K562 (cell line): ENCODE data around the gene PODXL2. TPM values are rescaled to one million over a fixed set of nuclear protein-coding genes. Genes with fewer than 3 reads are reported as not detected.

Source experiments
- ATAC-seq: fragments of 200-7000 bp; cut with Tn5 transposase; 3 replicates; pipeline ENCODE4 v1.9.1; 2020; ENCODE audit warnings: moderate library complexity
- BruUV-seq: library from RNA; stranded (reverse); fragments of 400-500 nt; replicated peaks from 2 replicates; lab custom pipeline; 2021; lab: Mats Ljungman, UMichigan
- CTCF ChIA-PET: fragments of 300-600 bp; formaldehyde crosslinking; extraction: SDS; loops from one replicate; lab custom pipeline; 2021; ENCODE audit warnings: low intra/inter-chr PET ratio; lab: Yijun Ruan, JAX
- POLR2A ChIA-PET: fragments of 300-600, 350-650 bp; sonication (Branson Sonifier 250); formaldehyde crosslinking; extraction: SDS; loops from one replicate; lab custom pipeline; 2021; ENCODE audit warnings: antibody characterized with exemption, inconsistent platforms; lab: Yijun Ruan, JAX
- DNase-seq, 4 experiments: peaks; one replicate each; pipeline versions ENCODE4 v3.0.0 to v3.0.0-alpha.2; 2011 to 2018; ENCODE audit warnings: low spot score in 3 of 4, mixed read lengths in 3 of 4; ENCODE audit errors: extremely low read depth in 1 of 4
- FAIRE-seq: peaks from 2 replicates; lab custom pipeline; 2011; peaks lifted over from hg19 to GRCh38; lab: Jason Lieb, UNC
- H2AFZ ChIP-seq: 2 replicates; pipeline ENCODE4 v1.6.0; 2011; ENCODE audit warnings: low read depth, low read length, control low read depth, inconsistent platforms
- H3K27ac ChIP-seq: fragments of 200-600 bp; 3 replicates; pipeline ENCODE4 v1.8.0; 2011; ENCODE audit warnings: low read depth, mild to moderate bottlenecking, control low read depth, inconsistent platforms, low read length, moderate library complexity, mixed read lengths; ENCODE audit errors: extremely low read depth
- H3K27me3 ChIP-seq, 2 experiments: fragments of 300-600 bp in 1 of 2; 2 replicates in 1 of 2; 3 replicates in 1 of 2; pipeline versions ENCODE4 v1.6.0 to v1.8.0; 2011; ENCODE audit warnings: inconsistent platforms in 2 of 2, low read length in 2 of 2, mild to moderate bottlenecking in 1 of 2, mixed read lengths in 1 of 2, moderate library complexity in 1 of 2; ENCODE audit not compliant: control insufficient read depth in 2 of 2, insufficient read depth in 2 of 2
- H3K36me3 ChIP-seq: fragments of 300-600 bp; 3 replicates; pipeline ENCODE4 v1.8.0; 2011; ENCODE audit warnings: mild to moderate bottlenecking, low read length, inconsistent platforms; ENCODE audit not compliant: control insufficient read depth, insufficient read depth
- H3K4me1 ChIP-seq, 2 experiments: fragments of 200-600 bp in 1 of 2; replicated peaks in 1 of 2; 2 replicates in 1 of 2; 3 replicates in 1 of 2; pipeline versions ENCODE4 v1.5.1 to v1.8.0; 2011; ENCODE audit warnings: inconsistent platforms in 2 of 2, low read length in 2 of 2, mild to moderate bottlenecking in 1 of 2, mixed read lengths in 1 of 2, moderate library complexity in 1 of 2; ENCODE audit not compliant: control insufficient read depth in 2 of 2, insufficient read depth in 2 of 2
- H3K4me2 ChIP-seq: 2 replicates; pipeline ENCODE4 v1.6.1; 2011; ENCODE audit warnings: low read length, control low read depth, inconsistent platforms, mixed read lengths; ENCODE audit not compliant: insufficient read depth
- H3K4me3 ChIP-seq: fragments of 200-600 bp; sonication (generic), shearing (Covaris generic); 2 replicates; pipeline ENCODE4 v1.5.1; 2016; ENCODE audit warnings: control low read depth, inconsistent platforms
- H3K79me2 ChIP-seq: fragments of 200-600 bp; 3 replicates; pipeline ENCODE4 v1.8.0; 2011; ENCODE audit warnings: low read length, inconsistent platforms; ENCODE audit not compliant: control insufficient read depth, insufficient read depth
- H3K9ac ChIP-seq, 2 experiments: 2 replicates each; pipeline versions ENCODE4 v1.6.0 to v1.6.1; 2011; ENCODE audit warnings: low read depth in 2 of 2, low read length in 2 of 2, control low read depth in 1 of 2, inconsistent platforms in 1 of 2, mild to moderate bottlenecking in 1 of 2, mixed read lengths in 1 of 2; ENCODE audit not compliant: insufficient read depth in 1 of 2
- H3K9me1 ChIP-seq: one replicate; pipeline ENCODE4 v1.6.0; 2011; ENCODE audit warnings: inconsistent platforms, mild to moderate bottlenecking, low read length, moderate library complexity; ENCODE audit not compliant: control insufficient read depth, insufficient read depth
- H3K9me3 ChIP-seq: replicated peaks from 2 replicates; pipeline ENCODE4 v1.5.1; 2011; ENCODE audit warnings: low read depth, low read length, inconsistent platforms; ENCODE audit not compliant: control insufficient read depth, insufficient read depth
- H4K20me1 ChIP-seq: replicated peaks from 2 replicates; pipeline ENCODE4 v1.6.1; 2011; ENCODE audit warnings: low read length, inconsistent platforms, mixed read lengths; ENCODE audit not compliant: control insufficient read depth, insufficient read depth
- ATF1 ChIP-seq, 2 experiments: fragments of 450-650 bp in 1 of 2; IDR thresholded peaks; 2 replicates each; pipeline ENCODE4 v1.6.1; 2016; ENCODE audit warnings: missing compliant biosample characterization in 1 of 2, missing genetic modification characterization in 1 of 2
- MCM2 ChIP-seq: fragments of 450-650 bp; IDR thresholded peaks from 2 replicates; pipeline ENCODE4 v1.6.1; 2017; ENCODE audit warnings: low read depth, mild to moderate bottlenecking
- NRF1 ChIP-seq, 2 experiments: fragments of 450-650 bp; IDR thresholded peaks in 1 of 2; conservative IDR thresholded peaks in 1 of 2; 2 replicates each; pipeline ENCODE4 v1.6.1; 2014; ENCODE audit warnings: mild to moderate bottlenecking in 2 of 2
- WGBS: fragments of 100-300 bp; shearing (Covaris generic); methylation state at CpG from one replicate; pipeline ENCODE4 v1.1.6; 2016; ENCODE audit warnings: low coverage, mixed read lengths; ENCODE audit not compliant: insufficient coverage; ENCODE audit errors: missing lambda C conversion rate; 5-methylcytosine and 5-hydroxymethylcytosine counted together
- in situ Hi-C: fragments of 300-500 bp; cut with MboI; formaldehyde crosslinking; loops from 4 replicates; pipeline ENCODE4 v1.15.0; 2018; ENCODE audit warnings: inconsistent platforms, mixed read lengths
- intact Hi-C: fragments of 100-400 bp; cut with micrococcal nuclease; formaldehyde crosslinking; loops from 2 replicates; pipeline ENCODE4 v1.14.2; 2022
- polyA plus RNA-seq, 8 experiments: library from polyadenylated mRNA; depleted of rRNA in 4 of 8; stranded (reverse) in 5 of 8; unstranded in 3 of 8; fragments of >200 nt; fragmentation: Nextera tagmentation in 2 of 8; fragmentation: Illumina TruSeq in 1 of 8; extraction: Ambion mirVana in 2 of 8; extraction: Trizol in 1 of 8; gene quantifications; 2 replicates each; pipeline versions ENCODE4 v1.2.1 to v1.2.3, GENCODE V29; 2011 to 2014; ENCODE audit warnings: inconsistent platforms in 1 of 8, missing spikeins in 1 of 8
- total RNA-seq, 7 experiments: library from RNA; depleted of rRNA in 6 of 7; stranded (reverse); fragments of >200 nt in 6 of 7; fragmentation: Illumina TruSeq in 2 of 7; extraction: Trizol in 2 of 7; gene quantifications; 2 replicates each; pipeline versions ENCODE4 v1.2.1 to v1.2.3, GENCODE V29; 2011 to 2021; ENCODE audit warnings: low replicate concordance in 1 of 7
- TF ChIP-seq, protein P1 (sequence below): fragments of 250-450 bp; sonication (Bioruptor Pico); IDR thresholded peaks from 2 replicates; pipeline ENCODE4 v1.8.0; 2022; ENCODE audit warnings: moderate library complexity, mild to moderate bottlenecking, inconsistent platforms

The PODXL2 gene
- total and polyA plus RNA-seq, 9 of the 15 experiments (the other 6 are each of a cell fraction or from before 2014, with no cell fraction given): 0.03 to 52.5 (median 21.9) TPM

GRCh38 chr3:127712461-127712860 lies 83.5 kb downstream of the PODXL2 start:
- TF ChIP-seq NRF1 (conservative IDR thresholded peaks at IDR 0.05 in 1 of 2, IDR thresholded peaks at IDR 0.05 in 1 of 2): no peak
- TF ChIP-seq ATF1 (CRISPR knock-in tag; IDR thresholded peaks at IDR 0.05): no peak
- no peak for TF ChIP-seq ATF1 (tag; IDR thresholded peaks at IDR 0.05)
- TF ChIP-seq, protein P1, sequence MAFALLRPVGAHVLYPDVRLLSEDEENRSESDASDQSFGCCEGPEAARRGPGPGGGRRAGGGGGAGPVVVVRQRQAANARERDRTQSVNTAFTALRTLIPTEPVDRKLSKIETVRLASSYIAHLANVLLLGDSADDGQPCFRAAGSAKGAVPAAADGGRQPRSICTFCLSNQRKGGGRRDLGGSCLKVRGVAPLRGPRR (CRISPR knock-in tag): no peak
- no peak for TF ChIP-seq MCM2
- Histone ChIP-seq H3K27me3 (peaks cover 13 to 67% of the 10 kb centered on the region in 2 experiments; a peak in 4 of 5 replicates), H3K9ac (no peak overlapping the region), H3K27ac (no peak overlapping the region), H3K4me1 (no peaks in the 10 kb centered on the region; a peak in 3 of 5 replicates), H3K4me3 (no peak overlapping the region), H4K20me1 (no peaks in the 10 kb centered on the region), H3K36me3 (no peaks in the 10 kb centered on the region), H3K79me2 (no peaks in the 10 kb centered on the region), H2AFZ (no peak overlapping the region), H3K9me1 (peaks cover 2% of the 10 kb centered on the region), H3K4me2 (no peak overlapping the region), H3K9me3 (no peaks in the 10 kb centered on the region)
- FAIRE-seq (no peak), DNase-seq (no peak), ATAC-seq (no peak)
- ChIA-PET POLR2A (no interaction called here), CTCF (no interaction called here)
- in situ Hi-C loops: no loop called here
- no TSS peak for BruUV-seq
- intact Hi-C loops: no loop called here
- 14% methylated on average over 9 of the region's 9 CpGs for WGBS
